ENCODE data around the gene PLPP1.

DNA sequence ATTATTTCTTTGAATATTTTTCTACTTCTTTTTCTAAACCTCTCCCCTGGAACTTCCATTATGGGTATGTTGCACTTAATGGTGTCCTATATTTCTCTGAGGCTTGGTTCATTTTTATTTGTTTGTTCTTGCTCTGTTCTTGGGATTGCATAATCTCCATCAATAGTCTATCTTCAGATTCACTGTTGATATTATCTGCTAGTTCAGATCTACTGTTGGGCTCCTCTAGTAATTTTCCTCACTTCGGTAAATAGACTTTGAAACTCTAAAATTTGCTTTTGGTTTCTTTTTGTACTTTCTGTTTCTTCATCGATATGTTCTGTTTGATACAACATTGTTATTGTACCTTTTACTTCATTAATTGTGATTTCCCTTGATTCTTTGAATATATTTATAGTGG is 150.7 kb downstream of the PLPP1 start:
- TF ChIP-seq FOXA1 (IDR thresholded peaks at IDR 0.05) (no peak), L3MBTL2 (conservative IDR thresholded peaks at IDR 0.05) (no peak), TARDBP (IDR thresholded peaks at IDR 0.05) (no peak), SUZ12 (IDR thresholded peaks at IDR 0.05) (no peak), NFRKB (IDR thresholded peaks at IDR 0.05) (no peak), FOXM1 (IDR thresholded peaks at IDR 0.05; ENCODE audit: borderline replicate concordance) (no peak), FOXK2 (IDR thresholded peaks at IDR 0.05) (no peak), BHLHE40 (IDR thresholded peaks at IDR 0.05; ENCODE audit: borderline replicate concordance) (no peak), ELF4 (IDR thresholded peaks at IDR 0.05) (no peak)
- TF ChIP-seq, protein P1, sequence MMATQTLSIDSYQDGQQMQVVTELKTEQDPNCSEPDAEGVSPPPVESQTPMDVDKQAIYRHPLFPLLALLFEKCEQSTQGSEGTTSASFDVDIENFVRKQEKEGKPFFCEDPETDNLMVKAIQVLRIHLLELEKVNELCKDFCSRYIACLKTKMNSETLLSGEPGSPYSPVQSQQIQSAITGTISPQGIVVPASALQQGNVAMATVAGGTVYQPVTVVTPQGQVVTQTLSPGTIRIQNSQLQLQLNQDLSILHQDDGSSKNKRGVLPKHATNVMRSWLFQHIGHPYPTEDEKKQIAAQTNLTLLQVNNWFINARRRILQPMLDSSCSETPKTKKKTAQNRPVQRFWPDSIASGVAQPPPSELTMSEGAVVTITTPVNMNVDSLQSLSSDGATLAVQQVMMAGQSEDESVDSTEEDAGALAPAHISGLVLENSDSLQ (IDR thresholded peaks at IDR 0.05), result no peak
